GOT3 (cell line): ENCODE data around the gene MAS1.

Source experiments
- DNase-seq: peaks from one replicate; lab custom pipeline; 2025; ENCODE audit warnings: mixed read lengths; lab: John Stamatoyannopoulos, UW

Gene MAS1

GRCh38 chr6:159880412-159880975 is 10.3 kb upstream of the MAS1 start:
- DNase-seq, result no peak

GRCh38 chr6:159884720-159885119 is 6.1 kb upstream of the MAS1 start:
- no peak for DNase-seq

GRCh38 chr6:159886270-159886669 is 4.5 kb upstream of the MAS1 start:
- no peak for DNase-seq

- DNase-seq, result no peak
Observed at GRCh38 chr6:159887146-159887545, 3.6 kb upstream of the MAS1 start.

- no peak for DNase-seq
Observed at GRCh38 chr6:159887761-159888160, 3.0 kb upstream of the MAS1 start.

- DNase-seq, result no peak
Observed at GRCh38 chr6:159890201-159890600, 587 bp upstream of the MAS1 start.

- DNase-seq, result no peak
Observed at GRCh38 chr6:159892053-159892452, 1.3 kb downstream of the MAS1 start.

- no peak for DNase-seq
Observed at GRCh38 chr6:159893064-159893463, 2.3 kb downstream of the MAS1 start.

- no peak for DNase-seq
Observed at GRCh38 chr6:159894991-159895390, 4.2 kb downstream of the MAS1 start.

GRCh38 chr6:159897603-159898002 is 6.8 kb downstream of the MAS1 start:
- DNase-seq, result no peak

GRCh38 chr6:159898519-159898918 is 7.7 kb downstream of the MAS1 start:
- no peak for DNase-seq

- DNase-seq, result peak; percentile 6
Observed at GRCh38 chr6:159899994-159900745, 9.4 kb downstream of the MAS1 start.

- DNase-seq, result no peak
Observed at GRCh38 chr6:159902620-159903019, 11.8 kb downstream of the MAS1 start.

GRCh38 chr6:159904497-159904911 is 13.7 kb downstream of the MAS1 start:
- no peak for DNase-seq

GRCh38 chr6:159906400-159906799 is 15.6 kb downstream of the MAS1 start:
- DNase-seq, result no peak

GRCh38 chr6:159908535-159908934 is 17.7 kb downstream of the MAS1 start:
- DNase-seq, result no peak

GRCh38 chr6:159908979-159909378 is 18.2 kb downstream of the MAS1 start:
- no peak for DNase-seq

GRCh38 chr6:159910342-159910741 is 19.6 kb downstream of the MAS1 start:
- DNase-seq, result no peak

- no peak for DNase-seq
Observed at GRCh38 chr6:159913375-159913774, 22.6 kb downstream of the MAS1 start.

- DNase-seq, result no peak
Observed at GRCh38 chr6:159913862-159914564, 23.2 kb downstream of the MAS1 start.

- no peak for DNase-seq
Observed at GRCh38 chr6:159914565-159914923, 23.8 kb downstream of the MAS1 start.

GRCh38 chr6:159915397-159915796 is 24.6 kb downstream of the MAS1 start:
- no peak for DNase-seq

- DNase-seq, result no peak
Observed at GRCh38 chr6:159916237-159916636, 25.4 kb downstream of the MAS1 start.
